Lung (tissue), 12 donors: ENCODE results near the gene ZNF180. TPM values are rescaled to one million over a fixed set of nuclear protein-coding genes. Genes with fewer than 3 reads are reported as not detected.

Source experiments
- ATAC-seq: fragments of 200-7000 bp; cut with Tn5 transposase; one replicate; pipeline ENCODE4 v1.9.1; 2020; ENCODE audit warnings: moderate number of reproducible peaks; ENCODE audit not compliant: insufficient read depth, low FRiP score
- DNase-seq, 3 donors: peaks; one replicate each; pipeline ENCODE4 v3.0.0-alpha.2; 2013 to 2017
- H3K27ac ChIP-seq, 2 donors: one replicate each; pipeline ENCODE4 v1.5.1; 2013; ENCODE audit warnings: mild to moderate bottlenecking in 2 of 2, moderate library complexity in 2 of 2, control low read depth in 1 of 2, inconsistent platforms in 1 of 2, low read depth in 1 of 2, low read length in 1 of 2
- H3K27me3 ChIP-seq, 3 donors: one replicate each; pipeline ENCODE4 v1.5.1; 2013; ENCODE audit warnings: low read length in 2 of 3; ENCODE audit not compliant: control insufficient read depth in 3 of 3, insufficient read depth in 3 of 3
- H3K36me3 ChIP-seq, 4 donors: one replicate each; pipeline ENCODE4 v1.5.1; 2013; ENCODE audit warnings: low read length in 4 of 4, mild to moderate bottlenecking in 1 of 4, moderate library complexity in 1 of 4; ENCODE audit not compliant: control insufficient read depth in 4 of 4, insufficient read depth in 4 of 4
- H3K4me1 ChIP-seq, 5 donors: one replicate each; pipeline ENCODE4 v1.5.1; 2013; ENCODE audit warnings: low read length in 5 of 5, mild to moderate bottlenecking in 2 of 5, moderate library complexity in 1 of 5; ENCODE audit not compliant: control insufficient read depth in 5 of 5, insufficient read depth in 5 of 5
- H3K4me3 ChIP-seq: one replicate; pipeline ENCODE4 v1.5.1; 2013; ENCODE audit warnings: mild to moderate bottlenecking, control low read depth, moderate library complexity
- H3K9ac ChIP-seq, 2 donors: one replicate each; pipeline ENCODE4 v1.5.1; 2013; ENCODE audit warnings: low read length in 2 of 2, control low read depth in 1 of 2; ENCODE audit not compliant: insufficient read depth in 1 of 2
- H3K9me3 ChIP-seq, 4 donors: one replicate each; pipeline ENCODE4 v1.5.1; 2013; ENCODE audit warnings: low read length in 3 of 4, mild to moderate bottlenecking in 1 of 4, moderate library complexity in 1 of 4; ENCODE audit not compliant: control insufficient read depth in 4 of 4, insufficient read depth in 3 of 4
- CTCF ChIP-seq: IDR thresholded peaks from 2 replicates; pipeline ENCODE4 v1.5.1; 2012; ENCODE audit warnings: mild to moderate bottlenecking; ENCODE audit errors: control extremely low read depth, extremely low read depth
- WGBS, 2 donors: extraction: QIAGEN DNeasy Blood & Tissue Kit; methylation state at CpG; one replicate each; pipeline ENCODE4 v1.1.7; 2013; 5-methylcytosine and 5-hydroxymethylcytosine counted together
- polyA plus RNA-seq, 2 donors: library from polyadenylated mRNA; stranded (reverse); fragments of 200-250 nt; gene quantifications; one replicate each; pipeline ENCODE4 v1.2.1, GENCODE V29; 2013
- total RNA-seq, 2 donors: library from RNA; depleted of rRNA in 1 of 2; stranded (reverse); fragments of >200 nt in 1 of 2; gene quantifications; one replicate each; pipeline ENCODE4 v1.2.1, GENCODE V29; 2014 to 2021
- donor health status: control.
- donor health status: control.
- donor health status: Bipolar disorder and iron deficiency.
- donor health status: healthy.
- donor health status: DM: yes; HTN: yes; CAD: no.

Gene ZNF180
- total and polyA plus RNA-seq, 4 donors = 3.0 to 12.7 (median 6.9) TPM

GRCh38 chr19:44529536-44529935 is 29.2 kb upstream of the ZNF180 start, which contains the start of gene CEACAM20:
TSS of gene CEACAM20 (minus strand) at chr19:44529675. CDS start at chr19:44529509, 166 bp downstream.
- Histone ChIP-seq H3K9ac (no peak within 1 kb of the TSS), H3K27me3 (peaks cover 0 to 4% (median 0%) of the 10 kb centered on the region in 3 donors), H3K4me3 (no peak within 1 kb of the TSS), H3K36me3 (no peaks in the 10 kb centered on the region), H3K27ac (no peak within 1 kb of the TSS), H3K4me1 (no peaks in the 10 kb centered on the region), H3K9me3 (peaks cover 0 to 17% (median 0%) of the 10 kb centered on the region in 4 donors)
- no peak for ATAC-seq
- TF ChIP-seq CTCF = no peak
- DNase-seq = no peak
- 71 to 80% methylated on average over 9 of the region's 9 CpGs for WGBS, 2 donors

DNA sequence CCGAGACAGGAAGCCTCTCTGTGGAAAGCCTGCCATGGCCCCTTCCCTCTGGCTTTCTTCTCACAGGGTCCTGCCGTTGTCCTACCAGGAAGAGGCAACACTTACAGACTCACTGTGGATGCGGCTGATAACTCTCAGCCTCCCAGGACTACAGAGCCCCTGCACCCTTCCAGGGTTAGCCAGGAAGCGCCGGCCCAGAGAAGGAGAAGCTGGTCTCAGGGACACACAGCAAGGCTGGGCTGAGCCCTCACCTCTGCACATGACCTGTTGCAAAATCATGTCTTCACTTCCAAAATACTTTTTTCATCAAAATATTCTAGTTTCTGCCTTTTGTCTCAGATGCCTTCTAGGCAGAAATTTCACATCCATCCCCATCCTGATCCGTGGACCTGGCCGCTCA is 27.2 kb upstream of the ZNF180 start:
- no peak for DNase-seq
- Histone ChIP-seq H3K4me1 (no peaks in the 10 kb centered on the region), H3K4me3 (no peak overlapping the region), H3K36me3 (no peaks in the 10 kb centered on the region), H3K9ac (no peak overlapping the region), H3K27ac (no peak overlapping the region), H3K27me3 (no peaks in the 10 kb centered on the region), H3K9me3 (peaks cover 0 to 22% (median 0%) of the 10 kb centered on the region in 4 donors)
- WGBS, 2 donors = 75 to 83% methylated on average over 7 of the region's 7 CpGs
- no peak for TF ChIP-seq CTCF
- no peak for ATAC-seq

GRCh38 chr19:44525721-44526430 is 25.6 kb upstream of the ZNF180 start:
- Histone ChIP-seq H3K9ac (no peak overlapping the region), H3K4me3 (no peak overlapping the region), H3K4me1 (no peaks in the 10 kb centered on the region), H3K27me3 (peaks cover 0 to 3% (median 3%) of the 10 kb centered on the region in 3 donors), H3K36me3 (no peaks in the 10 kb centered on the region), H3K9me3 (peaks cover 0 to 25% (median 0%) of the 10 kb centered on the region in 4 donors), H3K27ac (no peak overlapping the region)
- 29 to 51% methylated on average over 4 of the region's 4 CpGs for WGBS, 2 donors
- no peak for ATAC-seq
- TF ChIP-seq CTCF = no peak
- DNase-seq = no peak
